Measurements from ENCODE around the gene PHKA2.

PHKA2 gene

DNA sequence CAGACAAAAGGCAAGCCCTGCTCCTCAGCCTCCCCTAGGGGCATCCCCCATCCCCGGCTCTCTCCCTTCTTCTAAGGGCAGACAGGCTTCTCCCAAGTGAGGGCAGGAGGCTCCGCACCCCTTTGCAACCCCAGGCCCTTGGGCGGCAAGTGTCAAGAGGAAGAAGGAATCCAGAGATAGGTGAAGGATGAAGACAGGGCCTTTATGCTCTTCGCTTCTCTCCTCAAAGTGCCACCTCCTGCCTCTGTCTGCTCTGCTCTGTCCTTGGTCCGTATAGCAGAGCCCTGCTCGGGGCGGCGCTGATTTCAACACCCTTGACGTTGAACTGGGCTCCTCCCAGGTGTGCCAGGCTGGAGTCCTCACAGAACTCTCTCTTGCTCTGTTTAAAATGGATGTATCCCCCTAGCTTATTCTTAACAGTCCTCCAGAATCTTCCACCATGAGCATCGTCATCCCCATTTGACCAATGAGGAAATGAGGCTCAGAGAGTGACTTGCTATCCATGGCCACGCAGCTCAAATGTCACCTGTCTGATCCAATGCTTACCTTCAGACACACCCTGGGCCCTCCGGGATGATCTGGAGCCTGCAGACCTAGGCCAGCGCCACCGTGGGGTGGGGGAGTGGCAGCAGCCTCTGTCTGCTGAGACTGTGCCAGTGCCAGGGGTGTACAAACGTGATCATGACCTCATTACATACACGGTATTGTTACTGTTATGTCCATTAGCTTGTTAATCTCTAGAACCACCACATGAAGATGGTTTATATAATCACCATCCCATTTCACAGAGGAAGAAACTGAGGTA is 99.8 kb downstream of the PHKA2 start:
- TF ChIP-seq, protein P1, sequence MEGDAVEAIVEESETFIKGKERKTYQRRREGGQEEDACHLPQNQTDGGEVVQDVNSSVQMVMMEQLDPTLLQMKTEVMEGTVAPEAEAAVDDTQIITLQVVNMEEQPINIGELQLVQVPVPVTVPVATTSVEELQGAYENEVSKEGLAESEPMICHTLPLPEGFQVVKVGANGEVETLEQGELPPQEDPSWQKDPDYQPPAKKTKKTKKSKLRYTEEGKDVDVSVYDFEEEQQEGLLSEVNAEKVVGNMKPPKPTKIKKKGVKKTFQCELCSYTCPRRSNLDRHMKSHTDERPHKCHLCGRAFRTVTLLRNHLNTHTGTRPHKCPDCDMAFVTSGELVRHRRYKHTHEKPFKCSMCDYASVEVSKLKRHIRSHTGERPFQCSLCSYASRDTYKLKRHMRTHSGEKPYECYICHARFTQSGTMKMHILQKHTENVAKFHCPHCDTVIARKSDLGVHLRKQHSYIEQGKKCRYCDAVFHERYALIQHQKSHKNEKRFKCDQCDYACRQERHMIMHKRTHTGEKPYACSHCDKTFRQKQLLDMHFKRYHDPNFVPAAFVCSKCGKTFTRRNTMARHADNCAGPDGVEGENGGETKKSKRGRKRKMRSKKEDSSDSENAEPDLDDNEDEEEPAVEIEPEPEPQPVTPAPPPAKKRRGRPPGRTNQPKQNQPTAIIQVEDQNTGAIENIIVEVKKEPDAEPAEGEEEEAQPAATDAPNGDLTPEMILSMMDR (IDR thresholded peaks at IDR 0.05; ENCODE audit: borderline replicate concordance, control extremely low read depth, extremely low read depth, insufficient read depth, missing control alignments), result no peak
- in situ Hi-C loops (cut with MboI; ENCODE audit: low sequenced_read_pairs, unreplicated experiment), result no loop called here
- no peak for DNase-seq (ENCODE audit: low spot score)

GRCh38 chrX:18883234-18883960 is 100.5 kb downstream of the PHKA2 start:
- TF ChIP-seq, protein P1 (IDR thresholded peaks at IDR 0.05; ENCODE audit: borderline replicate concordance, control extremely low read depth, extremely low read depth, insufficient read depth, missing control alignments), result no peak
- DNase-seq (ENCODE audit: low spot score), result no peak
- in situ Hi-C loops (cut with MboI; ENCODE audit: low sequenced_read_pairs, unreplicated experiment), result no loop called here

DNA sequence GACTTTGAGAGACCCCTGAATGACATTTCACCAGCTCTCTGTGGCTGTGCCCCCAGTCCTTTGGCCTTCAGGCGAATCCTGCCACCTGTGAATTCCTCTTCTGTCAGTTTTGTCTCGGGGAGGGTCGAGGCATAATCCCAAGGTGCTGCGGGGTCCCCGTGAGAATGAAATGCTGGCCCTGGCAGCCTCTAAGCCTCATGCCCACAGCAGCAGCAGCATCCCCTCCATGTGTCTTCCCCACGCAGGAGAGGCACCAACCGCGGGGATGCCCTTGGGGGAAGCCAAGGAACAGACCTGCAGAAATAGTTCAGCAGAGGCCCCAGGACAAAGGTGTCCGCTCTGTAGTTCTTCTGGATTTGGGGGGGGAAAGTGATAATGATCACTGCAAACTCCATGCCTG is 104.8 kb downstream of the PHKA2 start:
- TF ChIP-seq, protein P1 (IDR thresholded peaks at IDR 0.05; ENCODE audit: borderline replicate concordance, control extremely low read depth, extremely low read depth, insufficient read depth, missing control alignments), result no peak
- DNase-seq (ENCODE audit: low spot score), result no peak
- in situ Hi-C loops (cut with MboI; ENCODE audit: low sequenced_read_pairs, unreplicated experiment), result no loop called here

DNA sequence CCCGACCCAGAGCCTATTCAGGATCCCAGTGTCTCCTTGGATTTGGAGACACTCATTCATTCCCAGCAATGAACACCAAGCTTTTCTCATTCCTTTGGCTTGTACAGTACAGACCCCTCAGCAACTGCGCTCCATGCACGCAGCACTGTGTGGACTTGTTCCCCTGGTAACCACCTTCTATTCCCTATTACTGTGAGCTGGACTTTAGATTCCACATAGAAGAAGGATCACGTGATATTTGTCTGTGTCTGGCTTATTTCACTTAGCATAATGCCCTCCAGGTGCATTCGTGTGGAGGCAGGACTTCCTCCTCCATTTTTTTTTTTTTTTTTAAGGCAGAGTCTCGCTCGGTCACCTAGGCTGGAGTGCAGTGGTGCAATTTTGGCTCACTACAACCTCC is 106.4 kb downstream of the PHKA2 start:
- in situ Hi-C loops (cut with MboI; ENCODE audit: low sequenced_read_pairs, unreplicated experiment), result no loop called here
- TF ChIP-seq, protein P1 (IDR thresholded peaks at IDR 0.05; ENCODE audit: borderline replicate concordance, control extremely low read depth, extremely low read depth, insufficient read depth, missing control alignments), result no peak
- no peak for DNase-seq (ENCODE audit: low spot score)

DNA sequence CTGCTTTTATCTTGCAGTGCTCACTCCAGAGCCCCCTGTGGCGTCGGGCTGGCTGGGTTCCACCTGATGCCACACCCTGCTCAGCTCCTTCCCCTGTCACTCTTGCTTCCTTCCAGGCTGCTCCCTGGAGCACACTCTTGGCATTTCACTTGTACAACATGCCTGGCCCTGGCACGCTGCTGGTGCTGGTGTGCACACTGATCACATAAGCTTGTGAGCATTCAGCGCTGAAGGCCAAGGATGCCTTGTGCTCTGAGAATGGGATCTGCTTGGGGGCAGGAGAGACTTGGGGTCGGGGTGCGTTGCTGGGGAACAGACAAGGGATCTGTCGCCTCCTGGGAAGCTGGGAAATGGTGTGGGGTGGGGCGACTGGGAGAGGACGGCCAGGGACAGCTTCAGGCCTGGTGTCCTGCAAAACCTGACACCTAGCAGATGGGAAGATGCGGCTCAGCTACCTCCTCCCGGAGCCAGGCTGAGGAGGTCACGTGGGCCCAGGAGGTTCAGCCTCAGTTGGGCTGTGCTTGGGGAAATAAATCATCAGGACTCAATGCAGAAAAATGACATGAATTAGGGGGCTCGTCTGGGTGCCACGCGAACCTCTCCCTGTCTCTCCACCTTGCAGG is 108.5 kb downstream of the PHKA2 start:
- DNase-seq (ENCODE audit: low spot score), result no peak
- TF ChIP-seq, protein P1 (IDR thresholded peaks at IDR 0.05; ENCODE audit: borderline replicate concordance, control extremely low read depth, extremely low read depth, insufficient read depth, missing control alignments), result no peak

DNA sequence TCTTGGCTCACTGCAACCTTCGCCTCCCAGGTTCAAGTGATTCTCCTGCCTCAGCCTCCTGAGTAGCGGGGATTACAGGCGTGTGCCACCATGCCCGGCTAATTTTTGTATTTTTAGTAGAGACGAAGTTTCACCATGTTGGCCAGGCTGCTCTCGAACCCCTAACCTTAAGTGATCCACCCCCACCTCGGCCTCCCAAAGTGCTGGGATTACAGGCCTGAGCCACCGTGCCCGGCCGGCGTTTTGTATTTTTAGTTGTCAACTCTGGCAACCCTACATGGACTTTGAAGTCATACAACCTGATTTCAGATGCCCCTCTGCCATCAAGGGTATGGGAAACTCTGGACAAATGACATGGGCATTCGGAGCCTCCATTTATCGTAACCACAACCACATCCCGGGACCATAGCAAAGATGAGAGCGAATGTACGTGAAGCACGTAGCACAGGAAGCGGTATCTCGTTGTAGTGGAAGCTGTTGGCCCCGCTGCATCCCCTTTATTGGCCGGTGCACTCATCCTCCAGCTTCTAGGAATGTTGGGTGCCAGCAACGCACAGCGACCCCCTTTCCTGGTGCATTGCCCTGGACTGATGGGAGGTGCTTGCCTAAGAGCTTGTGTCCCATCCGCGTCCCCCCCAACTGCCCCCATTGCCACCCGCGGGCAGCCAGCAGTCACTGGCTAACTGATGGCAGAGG is 109.2 kb downstream of the PHKA2 start:
- DNase-seq (ENCODE audit: low spot score), result no peak
- TF ChIP-seq, protein P1 (IDR thresholded peaks at IDR 0.05; ENCODE audit: borderline replicate concordance, control extremely low read depth, extremely low read depth, insufficient read depth, missing control alignments), result no peak
- in situ Hi-C loops (cut with MboI; ENCODE audit: low sequenced_read_pairs, unreplicated experiment), result no loop called here

More for the DNA sequence above, 108.5 kb downstream of the PHKA2 start:
- in situ Hi-C loops (cut with MboI; ENCODE audit: low sequenced_read_pairs, unreplicated experiment), result no loop called here
